ENCODE results near the gene MBNL1. TPM values are rescaled to one million over a fixed set of nuclear protein-coding genes. Genes with fewer than 3 reads are reported as not detected.
"Not testable (repeated sequence)": the region's sequence is repeated elsewhere in the genome, so short reads cannot be mapped to it uniquely, and the experiment has no call there.

The MBNL1 gene
- total RNA-seq, 2 experiments from 2014 or later: 371 to 382 TPM

GRCh38 chr3:152352554-152352953 lies 83.8 kb downstream of the MBNL1 start:
- CTCF ChIA-PET: no interaction called here

GRCh38 chr3:152353578-152353977 lies 84.8 kb downstream of the MBNL1 start:
- ChIA-PET CTCF (interaction anchor here (1.0 kb wide), 1 partner anchor 1126 kb away, joined by 3 read pairs; no protein-coding TSS in a partner anchor), POLR2A (no interaction called here)

More at GRCh38 chr3:152352554-152352953, 83.8 kb downstream of the MBNL1 start:
- POLR2A ChIA-PET: interaction anchor here (0.9 kb wide), 1 partner anchor 34 kb away, joined by 3 read pairs; no protein-coding TSS in a partner anchor

GRCh38 chr3:152355744-152356665 lies 87.3 kb downstream of the MBNL1 start:
- CTCF ChIA-PET: no interaction called here

GRCh38 chr3:152356870-152357276 lies 88.1 kb downstream of the MBNL1 start:
- ChIA-PET CTCF (no interaction called here), POLR2A (no interaction called here)

More at GRCh38 chr3:152355744-152356665, 87.3 kb downstream of the MBNL1 start:
- POLR2A ChIA-PET: no interaction called here

GRCh38 chr3:152357587-152357986 lies 88.9 kb downstream of the MBNL1 start:
- ChIA-PET POLR2A (no interaction called here), CTCF (no interaction called here)

GRCh38 chr3:152359385-152360248 lies 90.9 kb downstream of the MBNL1 start:
- CTCF ChIA-PET: interaction anchor here (0.8 to 1.1 kb wide), 2 partner anchors 10 to 113 kb away, joined by 3 to 4 read pairs; no protein-coding TSS in a partner anchor
- POLR2A ChIA-PET: interaction anchor here (0.6 kb wide), 1 partner anchor 30 kb away, joined by 4 read pairs; no protein-coding TSS in a partner anchor

- POLR2A ChIA-PET: no interaction called here
These were observed 91.6 kb downstream of the MBNL1 start for GRCh38 chr3:152360302-152360701.

GRCh38 chr3:152360966-152361365 lies 92.2 kb downstream of the MBNL1 start:
- POLR2A ChIA-PET: no interaction called here
- CTCF ChIA-PET: no interaction called here

More at GRCh38 chr3:152360302-152360701, 91.6 kb downstream of the MBNL1 start:
- CTCF ChIA-PET: interaction anchor here (1.1 kb wide), 1 partner anchor 9 kb away, joined by 4 read pairs; no protein-coding TSS in a partner anchor

GRCh38 chr3:152362086-152362485 lies 93.4 kb downstream of the MBNL1 start:
- CTCF ChIA-PET: no interaction called here
- POLR2A ChIA-PET: no interaction called here

- POLR2A ChIA-PET: no interaction called here
These were observed 95.5 kb downstream of the MBNL1 start for GRCh38 chr3:152364237-152364636.

GRCh38 chr3:152365126-152365525 lies 96.4 kb downstream of the MBNL1 start:
- CTCF ChIA-PET: no interaction called here
- POLR2A ChIA-PET: no interaction called here

More at GRCh38 chr3:152364237-152364636, 95.5 kb downstream of the MBNL1 start:
- CTCF ChIA-PET: interaction anchor here (1.1 kb wide), 1 partner anchor 23 kb away, joined by 4 read pairs; no protein-coding TSS in a partner anchor

- CTCF ChIA-PET: no interaction called here
- POLR2A ChIA-PET: no interaction called here
These were observed 97.3 kb downstream of the MBNL1 start for GRCh38 chr3:152365766-152366593.

- POLR2A ChIA-PET: not testable (repeated sequence)
- CTCF ChIA-PET: interaction anchor here (0.6 kb wide), 1 partner anchor 74 kb away, joined by 3 read pairs; no protein-coding TSS in a partner anchor
These were observed 98.5 kb downstream of the MBNL1 start for GRCh38 chr3:152367192-152367591.

- POLR2A ChIA-PET, CTCF ChIA-PET: not testable (repeated sequence)
These were observed 103.9 kb downstream of the MBNL1 start for GRCh38 chr3:152372633-152373032.

- POLR2A ChIA-PET: no interaction called here
- CTCF ChIA-PET: interaction anchor here (0.9 kb wide), 1 partner anchor 47 kb away, joined by 3 read pairs; no protein-coding TSS in a partner anchor
These were observed 104.7 kb downstream of the MBNL1 start for GRCh38 chr3:152373379-152373778.

- ChIA-PET CTCF (interaction anchor here (0.9 to 1.2 kb wide), 2 partner anchors 46 to 70 kb away, joined by 3 to 4 read pairs; no protein-coding TSS in a partner anchor), POLR2A (no interaction called here)
These were observed 105.7 kb downstream of the MBNL1 start for GRCh38 chr3:152374262-152374990.

GRCh38 chr3:152375546-152375945 lies 106.8 kb downstream of the MBNL1 start:
- POLR2A ChIA-PET: no interaction called here

More at GRCh38 chr3:152375546-152375945, 106.8 kb downstream of the MBNL1 start:
- CTCF ChIA-PET: interaction anchor here (1.2 kb wide), 1 partner anchor 69 kb away, joined by 4 read pairs; no protein-coding TSS in a partner anchor
